HG03520 (cell line): ENCODE measurements around the gene ZKSCAN4.

Experiments used
- ATAC-seq: cut with Tn5 transposase; IDR thresholded peaks from one replicate; pipeline ENCODE4 v1.9.1; 2021; ENCODE audit warnings: mild to moderate bottlenecking, moderate library complexity; ENCODE audit not compliant: unreplicated experiment

ZKSCAN4 gene

GRCh38 chr6:28252009-28252975 lies at the start of gene ZKSCAN4:
ZKSCAN4 (minus strand) TSS chr6:28252269; CDS start chr6:28251980, 289 bp downstream.
- ATAC-seq: no peak

- ATAC-seq: no peak
Measured at GRCh38 chr6:28296520-28297060, 44.5 kb upstream of the ZKSCAN4 start.

GRCh38 chr6:28295326-28295725 lies 43.3 kb upstream of the ZKSCAN4 start:
- no peak for ATAC-seq

- ATAC-seq: no peak
Measured at GRCh38 chr6:28291573-28291972, 39.5 kb upstream of the ZKSCAN4 start.

- no peak for ATAC-seq
Measured at GRCh38 chr6:28282926-28283325, 30.9 kb upstream of the ZKSCAN4 start.

- ATAC-seq: peak; percentile 78
Measured at GRCh38 chr6:28281288-28282064, 29.4 kb upstream of the ZKSCAN4 start, which contains the start of gene PGBD1. PGBD1 (plus strand) TSS chr6:28281572; CDS start chr6:28283814, 2,242 bp downstream.

GRCh38 chr6:28280595-28281287 lies 28.7 kb upstream of the ZKSCAN4 start:
- ATAC-seq: no peak

GRCh38 chr6:28277746-28278145 lies 25.7 kb upstream of the ZKSCAN4 start:
- ATAC-seq: no peak

- no peak for ATAC-seq
Measured at GRCh38 chr6:28274888-28275287, 22.8 kb upstream of the ZKSCAN4 start.

- ATAC-seq: no peak
Measured at GRCh38 chr6:28269492-28269891, 17.4 kb upstream of the ZKSCAN4 start.

GRCh38 chr6:28267695-28268059 lies 15.6 kb upstream of the ZKSCAN4 start:
- ATAC-seq: no peak

- peak; percentile 83 for ATAC-seq
Measured at GRCh38 chr6:28266962-28267694, 15.1 kb upstream of the ZKSCAN4 start, which contains the start of gene ZSCAN26. ZSCAN26 (plus strand) TSS chr6:28267143; CDS start chr6:28271920, 4,777 bp downstream.

- ATAC-seq: no peak
Measured at GRCh38 chr6:28266563-28266961, 14.5 kb upstream of the ZKSCAN4 start.

GRCh38 chr6:28264834-28265401 lies 12.8 kb upstream of the ZKSCAN4 start:
- no peak for ATAC-seq

GRCh38 chr6:28263922-28264321 lies 11.9 kb upstream of the ZKSCAN4 start:
- ATAC-seq: no peak

- ATAC-seq: no peak
Measured at GRCh38 chr6:28258877-28259777, 7.1 kb upstream of the ZKSCAN4 start, which contains the start of gene NKAPL. NKAPL (plus strand) TSS chr6:28259297; CDS start chr6:28259372, 75 bp downstream.

GRCh38 chr6:28257042-28257441 lies 5.0 kb upstream of the ZKSCAN4 start:
- ATAC-seq: no peak

GRCh38 chr6:28254121-28254519 lies 2.1 kb upstream of the ZKSCAN4 start:
- ATAC-seq: no peak

GRCh38 chr6:28251661-28252008 lies 434 bp downstream of the ZKSCAN4 start:
- ATAC-seq: no peak
